ENCODE results near the gene LGALSL.

GRCh38 chr2:64421201-64421600 is 32.8 kb upstream of the LGALSL start:
- TF ChIP-seq, protein P1, sequence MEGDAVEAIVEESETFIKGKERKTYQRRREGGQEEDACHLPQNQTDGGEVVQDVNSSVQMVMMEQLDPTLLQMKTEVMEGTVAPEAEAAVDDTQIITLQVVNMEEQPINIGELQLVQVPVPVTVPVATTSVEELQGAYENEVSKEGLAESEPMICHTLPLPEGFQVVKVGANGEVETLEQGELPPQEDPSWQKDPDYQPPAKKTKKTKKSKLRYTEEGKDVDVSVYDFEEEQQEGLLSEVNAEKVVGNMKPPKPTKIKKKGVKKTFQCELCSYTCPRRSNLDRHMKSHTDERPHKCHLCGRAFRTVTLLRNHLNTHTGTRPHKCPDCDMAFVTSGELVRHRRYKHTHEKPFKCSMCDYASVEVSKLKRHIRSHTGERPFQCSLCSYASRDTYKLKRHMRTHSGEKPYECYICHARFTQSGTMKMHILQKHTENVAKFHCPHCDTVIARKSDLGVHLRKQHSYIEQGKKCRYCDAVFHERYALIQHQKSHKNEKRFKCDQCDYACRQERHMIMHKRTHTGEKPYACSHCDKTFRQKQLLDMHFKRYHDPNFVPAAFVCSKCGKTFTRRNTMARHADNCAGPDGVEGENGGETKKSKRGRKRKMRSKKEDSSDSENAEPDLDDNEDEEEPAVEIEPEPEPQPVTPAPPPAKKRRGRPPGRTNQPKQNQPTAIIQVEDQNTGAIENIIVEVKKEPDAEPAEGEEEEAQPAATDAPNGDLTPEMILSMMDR (IDR thresholded peaks at IDR 0.05): no peak
- no peak for TF ChIP-seq POLR2A (IDR thresholded peaks at IDR 0.05)
